Measurements from ENCODE around the gene NEDD8. TPM values are rescaled to one million over a fixed set of nuclear protein-coding genes. Genes with fewer than 3 reads are reported as not detected.
"Not testable (repeated sequence)": the region's sequence is repeated elsewhere in the genome, so short reads cannot be mapped to it uniquely, and the experiment has no call there.

Gene NEDD8
- total and polyA plus RNA-seq, 2 donors (not counting 3 experiments of a cell fraction or from before 2014, with no cell fraction given) = 243 to 316 TPM

DNA sequence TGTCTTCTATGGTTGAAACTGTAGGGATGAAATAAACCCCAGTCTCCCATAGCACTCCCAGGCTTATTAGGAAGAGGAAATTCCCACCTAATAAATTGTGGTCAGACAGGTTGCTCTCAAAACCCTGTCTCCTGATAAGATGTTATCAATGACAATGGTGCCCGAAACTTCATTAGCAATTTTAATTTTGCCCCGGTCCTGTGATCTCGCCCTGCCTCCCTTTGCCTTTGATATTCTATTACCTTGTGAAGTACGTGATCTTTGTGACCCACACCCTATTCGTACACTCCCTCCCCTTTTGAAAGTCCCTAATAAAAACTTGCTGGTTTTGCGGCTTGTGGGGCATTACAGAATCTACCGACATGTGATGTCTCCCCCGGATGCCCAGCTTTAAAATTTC is 29.6 kb downstream of the NEDD8 start:
- H3K27me3 ChIP-seq (ENCODE audit: control insufficient read depth in 2 of 2, insufficient read depth in 2 of 2, low read length in 2 of 2); H3K4me2 ChIP-seq (ENCODE audit: insufficient read depth, low read length); DNase-seq (ENCODE audit: low read depth, low spot score); BruUV-seq (replicated peaks); intact Hi-C loops (cut with micrococcal nuclease); H4K20me1 ChIP-seq (replicated peaks; ENCODE audit: control insufficient read depth, extremely low read depth, insufficient read depth, low read length); FAIRE-seq; H3K4me3 ChIP-seq (replicated peaks in 1 of 3; ENCODE audit: insufficient read depth in 1 of 3, low read depth in 1 of 3, low read length in 3 of 3); H3K27ac ChIP-seq (ENCODE audit: insufficient read depth, low read depth, low read length); H3K79me2 ChIP-seq (ENCODE audit: control insufficient read depth, insufficient read depth, low read length); dilution Hi-C loops (cut with MboI; ENCODE audit: extremely low pct_ligation_motif_present, low sequenced_read_pairs); H3K9ac ChIP-seq (replicated peaks; ENCODE audit: extremely low read depth, insufficient read depth, low read length); H3K9me1 ChIP-seq (replicated peaks; ENCODE audit: control insufficient read depth, extremely low read depth, insufficient read depth, low read length); H3K9me3 ChIP-seq (replicated peaks; ENCODE audit: control insufficient read depth, insufficient read depth, low read length); POLR2A ChIA-PET; H3K4me1 ChIP-seq (ENCODE audit: control insufficient read depth, extremely low read depth, insufficient read depth, low read length); H2AFZ ChIP-seq (ENCODE audit: low read depth, low read length): not testable (repeated sequence)
- peaks cover 6 to 20% of the 10 kb centered on the region in 2 experiments for H3K36me3 ChIP-seq (ENCODE audit: control insufficient read depth in 2 of 2, extremely low read depth in 1 of 2, insufficient read depth in 2 of 2, low read length in 2 of 2)
- CTCF ChIA-PET = interaction anchor here (0.8 kb wide), 1 partner anchor 11 kb away, joined by 3 read pairs; no protein-coding TSS in a partner anchor

DNA sequence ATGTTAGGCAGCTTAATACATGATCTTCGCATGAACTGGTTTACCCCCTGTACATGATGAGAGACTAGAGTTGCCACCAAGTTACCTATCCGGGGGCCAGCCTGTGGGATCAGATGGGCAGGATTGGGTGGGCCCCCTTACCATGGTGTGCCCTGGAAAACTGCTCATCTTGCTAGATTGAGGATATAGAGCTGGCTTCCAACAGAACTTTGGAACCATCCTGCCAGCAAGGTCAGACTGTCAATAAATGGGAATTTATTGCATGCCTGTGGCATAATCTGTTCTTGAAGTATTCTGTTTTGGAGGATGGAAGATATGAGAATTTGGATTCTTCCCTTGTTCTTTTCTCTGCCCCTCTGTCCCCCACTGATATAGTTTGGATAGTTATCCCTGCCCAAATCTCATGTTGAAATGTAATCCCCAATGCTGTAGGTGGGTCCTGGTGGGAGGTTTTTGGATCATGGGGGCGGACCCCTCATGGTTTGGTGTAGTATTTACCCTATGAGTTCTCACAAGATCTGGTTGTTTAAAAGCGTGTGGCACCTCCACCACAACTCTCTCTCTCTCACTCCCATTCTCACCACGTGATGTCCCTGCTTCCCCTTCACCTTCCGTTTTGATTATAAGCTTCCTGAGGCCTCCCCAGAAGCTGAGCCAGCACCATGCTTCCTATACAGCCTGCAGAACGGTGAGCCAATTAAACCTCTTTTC is 33.2 kb downstream of the NEDD8 start:
- intact Hi-C loops (cut with micrococcal nuclease) = no loop called here
- ChIA-PET CTCF (no interaction called here), POLR2A (no interaction called here)
- dilution Hi-C loops (cut with MboI; ENCODE audit: extremely low pct_ligation_motif_present, low sequenced_read_pairs) = no loop called here
- Histone ChIP-seq H3K9me3 (replicated peaks; ENCODE audit: control insufficient read depth, insufficient read depth, low read length) (no peaks in the 10 kb centered on the region), H2AFZ (ENCODE audit: low read depth, low read length) (no peak overlapping the region), H3K4me2 (ENCODE audit: insufficient read depth, low read length) (no peak overlapping the region), H3K4me3 (replicated peaks in 1 of 3; ENCODE audit: insufficient read depth in 1 of 3, low read depth in 1 of 3, low read length in 3 of 3) (no peak overlapping the region), H3K79me2 (ENCODE audit: control insufficient read depth, insufficient read depth, low read length) (peaks cover 21% of the 10 kb centered on the region), H3K27me3 (ENCODE audit: control insufficient read depth in 2 of 2, insufficient read depth in 2 of 2, low read length in 2 of 2) (no peaks in the 10 kb centered on the region), H3K27ac (ENCODE audit: insufficient read depth, low read depth, low read length) (no peak overlapping the region), H3K4me1 (ENCODE audit: control insufficient read depth, extremely low read depth, insufficient read depth, low read length) (peaks cover 16% of the 10 kb centered on the region), H4K20me1 (replicated peaks; ENCODE audit: control insufficient read depth, extremely low read depth, insufficient read depth, low read length) (no peaks in the 10 kb centered on the region), H3K9me1 (replicated peaks; ENCODE audit: control insufficient read depth, extremely low read depth, insufficient read depth, low read length) (no peaks in the 10 kb centered on the region), H3K36me3 (ENCODE audit: control insufficient read depth in 2 of 2, extremely low read depth in 1 of 2, insufficient read depth in 2 of 2, low read length in 2 of 2) (peaks cover 0 to 2% of the 10 kb centered on the region in 2 experiments), H3K9ac (replicated peaks; ENCODE audit: extremely low read depth, insufficient read depth, low read length) (no peak overlapping the region)
- BruUV-seq (replicated peaks) = no TSS peak
- TF ChIP-seq POLR2AphosphoS5 (IDR thresholded peaks at IDR 0.05; ENCODE audit: insufficient read depth, low read depth, low read length) = no peak
- FAIRE-seq (no peak), DNase-seq (ENCODE audit: low read depth, low spot score) (no peak)

All from endothelial cell of umbilical vein (primary cell).